Measurements from ENCODE around the gene UBE3B. TPM values are rescaled to one million over a fixed set of nuclear protein-coding genes. Genes with fewer than 3 reads are reported as not detected.
"Not testable (repeated sequence)": the region's sequence is repeated elsewhere in the genome, so short reads cannot be mapped to it uniquely, and the experiment has no call there.

The UBE3B gene, protein sequence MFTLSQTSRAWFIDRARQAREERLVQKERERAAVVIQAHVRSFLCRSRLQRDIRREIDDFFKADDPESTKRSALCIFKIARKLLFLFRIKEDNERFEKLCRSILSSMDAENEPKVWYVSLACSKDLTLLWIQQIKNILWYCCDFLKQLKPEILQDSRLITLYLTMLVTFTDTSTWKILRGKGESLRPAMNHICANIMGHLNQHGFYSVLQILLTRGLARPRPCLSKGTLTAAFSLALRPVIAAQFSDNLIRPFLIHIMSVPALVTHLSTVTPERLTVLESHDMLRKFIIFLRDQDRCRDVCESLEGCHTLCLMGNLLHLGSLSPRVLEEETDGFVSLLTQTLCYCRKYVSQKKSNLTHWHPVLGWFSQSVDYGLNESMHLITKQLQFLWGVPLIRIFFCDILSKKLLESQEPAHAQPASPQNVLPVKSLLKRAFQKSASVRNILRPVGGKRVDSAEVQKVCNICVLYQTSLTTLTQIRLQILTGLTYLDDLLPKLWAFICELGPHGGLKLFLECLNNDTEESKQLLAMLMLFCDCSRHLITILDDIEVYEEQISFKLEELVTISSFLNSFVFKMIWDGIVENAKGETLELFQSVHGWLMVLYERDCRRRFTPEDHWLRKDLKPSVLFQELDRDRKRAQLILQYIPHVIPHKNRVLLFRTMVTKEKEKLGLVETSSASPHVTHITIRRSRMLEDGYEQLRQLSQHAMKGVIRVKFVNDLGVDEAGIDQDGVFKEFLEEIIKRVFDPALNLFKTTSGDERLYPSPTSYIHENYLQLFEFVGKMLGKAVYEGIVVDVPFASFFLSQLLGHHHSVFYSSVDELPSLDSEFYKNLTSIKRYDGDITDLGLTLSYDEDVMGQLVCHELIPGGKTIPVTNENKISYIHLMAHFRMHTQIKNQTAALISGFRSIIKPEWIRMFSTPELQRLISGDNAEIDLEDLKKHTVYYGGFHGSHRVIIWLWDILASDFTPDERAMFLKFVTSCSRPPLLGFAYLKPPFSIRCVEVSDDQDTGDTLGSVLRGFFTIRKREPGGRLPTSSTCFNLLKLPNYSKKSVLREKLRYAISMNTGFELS
- 10 to 100 TPM; 34.4 to 73.0 (median 71.6) TPM for total RNA-seq

DNA sequence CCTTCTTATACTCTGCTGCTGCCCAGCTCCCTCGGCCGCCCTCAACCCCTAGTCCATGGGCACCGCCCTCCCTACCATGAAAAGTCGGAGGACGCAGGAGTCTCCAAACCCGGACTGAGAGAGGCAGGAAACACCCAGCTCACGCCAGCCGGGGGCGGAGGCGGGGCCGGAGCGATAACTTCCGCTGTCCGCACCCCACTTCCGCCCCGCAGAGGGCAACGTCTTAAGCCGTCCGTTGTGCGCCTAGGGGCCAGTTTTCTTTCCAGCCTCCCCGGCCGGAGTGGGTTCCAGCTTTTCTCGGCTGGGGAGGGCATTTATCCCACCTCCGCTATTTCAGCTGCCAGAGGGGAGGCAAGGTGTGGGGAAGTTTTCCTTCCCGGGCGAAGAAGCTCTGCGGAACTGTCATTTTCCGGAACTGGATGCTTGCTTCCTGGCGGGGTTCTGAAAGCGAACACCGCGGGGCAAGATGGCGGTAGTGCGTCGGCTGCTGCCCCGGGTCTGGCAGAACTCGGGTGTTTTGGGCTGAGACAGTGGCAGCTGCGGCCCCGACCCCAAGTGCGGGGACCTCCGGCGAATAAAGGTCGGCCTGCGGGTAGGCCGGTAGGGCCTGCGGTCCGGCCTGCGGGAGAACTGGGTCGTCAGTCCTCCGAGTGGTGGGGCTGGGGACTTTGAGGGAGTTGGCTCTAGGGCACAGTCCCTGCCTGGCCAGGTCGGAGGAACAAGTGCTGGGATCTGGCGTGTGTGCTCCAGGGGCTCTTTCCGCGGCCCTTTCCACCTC lies at the start of gene UBE3B, which contains the start of gene KCTD10:
Gene UBE3B, plus strand, starts transcription at position 450 of the 778 bp plus-strand sequence. CDS start 5,918 bp downstream, outside the sequence.
Gene KCTD10, minus strand, starts transcription at position 116 of the 778 bp plus-strand sequence. Its CDS starts 38 bp downstream, at position 78.
- Histone ChIP-seq H3K36me3 (no peaks in the 10 kb centered on the region), H3K27me3 (no peaks in the 10 kb centered on the region), H3K4me1 (peaks cover 10 to 39% (median 30%) of the 10 kb centered on the region in 4 donors), H3K9me3 (no peaks in the 10 kb centered on the region), H3K4me3 (peak within 1 kb of the TSS; percentile 60 to 88 (median 77)), H3K27ac (peak within 1 kb of the TSS; percentile 88 to 96 (median 95))
- intact Hi-C loops (cut with DNase I; ENCODE audit: low total_unique reads) (loop anchor here (5.0 kb wide), 1 partner anchor 50 kb away; no protein-coding TSS in a partner anchor), in situ Hi-C loops (cut with MboI; ENCODE audit: low pct_ligation_motif_present in 1 of 4, low pct_unique_long_range_greater_than_20kb in 1 of 4, low sequenced_read_pairs in 3 of 4) (no loop called here)
- WGBS, 2 donors (ENCODE audit: low coverage in 1 of 2), result 0% methylated on average over 43 of the region's 54 CpGs; no CpG with 5 or more reads in 1 of the 2 donors
- peak; percentile 92 for DNase-seq
- TF ChIP-seq POLR2AphosphoS5 (IDR thresholded peaks at IDR 0.05) (peak; percentile 92 to 93 (median 92)), EP300 (IDR thresholded peaks at IDR 0.05; ENCODE audit: low read depth) (peak; percentile 47), CTCF (IDR thresholded peaks at IDR 0.05) (peak in 4 of 5 experiments; percentile 9 to 64 (median 31)), POLR2A (IDR thresholded peaks at IDR 0.05) (peak; percentile 81)

GRCh38 chr12:109428037-109428629 lies 49.3 kb upstream of the UBE3B start:
- peak; percentile 88 for DNase-seq
- peak; percentile 90 to 99 (median 97) for TF ChIP-seq CTCF (IDR thresholded peaks at IDR 0.05)
- TF ChIP-seq EP300 (IDR thresholded peaks at IDR 0.05; ENCODE audit: low read depth), result no peak
- no peak for TF ChIP-seq POLR2A (IDR thresholded peaks at IDR 0.05)
- in situ Hi-C loops (cut with MboI; ENCODE audit: low pct_ligation_motif_present in 1 of 4, low pct_unique_long_range_greater_than_20kb in 1 of 4, low sequenced_read_pairs in 3 of 4) (loop anchor here in 1 of 4 donors (10.0 kb wide), 1 partner anchor 347 kb away; no protein-coding TSS in a partner anchor), intact Hi-C loops (cut with DNase I; ENCODE audit: low total_unique reads) (loop anchor here (5.0 kb wide), 1 partner anchor 49 kb away; the partner anchor contains the start of genes KCTD10 and UBE3B)
- Histone ChIP-seq H3K4me1 (peaks cover 3 to 5% (median 3%) of the 10 kb centered on the region in 4 donors), H3K27ac (no peak overlapping the region), H3K9me3 (no peaks in the 10 kb centered on the region), H3K27me3 (no peaks in the 10 kb centered on the region), H3K36me3 (no peaks in the 10 kb centered on the region), H3K4me3 (no peak overlapping the region)
- 20 to 100% methylated on average over 1 to 8 of the region's 8 CpGs for WGBS, 2 donors (ENCODE audit: low coverage in 1 of 2)

- not testable (repeated sequence) for DNase-seq, H3K4me3 ChIP-seq, H3K27me3 ChIP-seq, H3K4me1 ChIP-seq, H3K9me3 ChIP-seq, H3K27ac ChIP-seq, H3K36me3 ChIP-seq
- 83 to 91% methylated on average over 1 to 3 of the region's 3 CpGs for WGBS, 2 donors (ENCODE audit: low coverage in 1 of 2)
- intact Hi-C loops (cut with DNase I; ENCODE audit: low total_unique reads), result loop anchor here (5.0 kb wide), 1 partner anchor 48 kb away; the partner anchor contains the start of genes KCTD10 and UBE3B
- in situ Hi-C loops (cut with MboI; ENCODE audit: low pct_ligation_motif_present in 1 of 4, low pct_unique_long_range_greater_than_20kb in 1 of 4, low sequenced_read_pairs in 3 of 4), result loop anchor here in 1 of 4 donors (10.0 kb wide), 1 partner anchor 346 kb away; no protein-coding TSS in a partner anchor
Measured at GRCh38 chr12:109428804-109429203, 48.6 kb upstream of the UBE3B start.
